Nephron progenitor cell (in vitro differentiated cells): ENCODE data around the gene CCDC60.

ENCODE experiments used
- DNase-seq: peaks from one replicate; pipeline ENCODE4 v3.0.0; 2021
- H3K27ac Mint-ChIP-seq: 2 replicates; pipeline ENCODE4 v1.8.0; 2021; ENCODE audit warnings: mild to moderate bottlenecking, moderate library complexity, mixed read lengths
- H3K27me3 Mint-ChIP-seq: 2 replicates; pipeline ENCODE4 v1.8.0; 2021; ENCODE audit warnings: mild to moderate bottlenecking, low read depth, mixed read lengths; ENCODE audit not compliant: poor library complexity
- H3K36me3 Mint-ChIP-seq: 2 replicates; pipeline ENCODE4 v1.8.0; 2021; ENCODE audit warnings: low read depth, mixed read lengths
- H3K4me1 Mint-ChIP-seq: 2 replicates; pipeline ENCODE4 v1.8.0; 2021; ENCODE audit warnings: mixed read lengths
- H3K4me3 Mint-ChIP-seq: 2 replicates; pipeline ENCODE4 v1.8.0; 2021; ENCODE audit warnings: mild to moderate bottlenecking, moderate library complexity, mixed read lengths
- H3K9me3 Mint-ChIP-seq: 2 replicates; pipeline ENCODE4 v1.8.0; 2021; ENCODE audit warnings: mild to moderate bottlenecking, moderate library complexity, mixed read lengths
- CTCF ChIP-seq: fragments of 200-600 bp; sonication (generic); IDR thresholded peaks from 2 replicates; pipeline ENCODE4 v1.5.0; 2021; ENCODE audit warnings: antibody characterized with exemption

Gene CCDC60

GRCh38 chr12:119565404-119565803, 230.9 kb downstream of the CCDC60 start:
- H3K27ac Mint-ChIP-seq, result no peak overlapping the region
- TF ChIP-seq CTCF, result no peak
- DNase-seq, result no peak
- no peaks in the 10 kb centered on the region for H3K4me1 Mint-ChIP-seq
- H3K27me3 Mint-ChIP-seq, result peaks cover 3% of the 10 kb centered on the region
- no peaks in the 10 kb centered on the region for H3K36me3 Mint-ChIP-seq
- peaks cover under 1% of the 10 kb centered on the region for H3K9me3 Mint-ChIP-seq
- no peak overlapping the region for H3K4me3 Mint-ChIP-seq

GRCh38 chr12:119570771-119571170, 236.2 kb downstream of the CCDC60 start:
- Mint-ChIP-seq H3K4me1 (no peaks in the 10 kb centered on the region), H3K4me3 (no peak overlapping the region), H3K36me3 (no peaks in the 10 kb centered on the region), H3K27me3 (no peaks in the 10 kb centered on the region), H3K9me3 (peaks cover 5% of the 10 kb centered on the region), H3K27ac (no peak overlapping the region)
- no peak for DNase-seq
- no peak for TF ChIP-seq CTCF

GRCh38 chr12:119573086-119573485, 238.6 kb downstream of the CCDC60 start:
- H3K9me3 Mint-ChIP-seq, result peaks cover 5% of the 10 kb centered on the region
- no peak for DNase-seq
- H3K4me1 Mint-ChIP-seq, result no peaks in the 10 kb centered on the region
- no peak for TF ChIP-seq CTCF
- H3K4me3 Mint-ChIP-seq, result no peak overlapping the region
- no peaks in the 10 kb centered on the region for H3K27me3 Mint-ChIP-seq
- H3K36me3 Mint-ChIP-seq, result no peaks in the 10 kb centered on the region
- H3K27ac Mint-ChIP-seq, result no peak overlapping the region

- no peaks in the 10 kb centered on the region for H3K27me3 Mint-ChIP-seq
- peaks cover 5% of the 10 kb centered on the region for H3K9me3 Mint-ChIP-seq
- H3K36me3 Mint-ChIP-seq, result no peaks in the 10 kb centered on the region
- no peak for TF ChIP-seq CTCF
- no peak overlapping the region for H3K4me3 Mint-ChIP-seq
- no peak for DNase-seq
- no peak overlapping the region for H3K27ac Mint-ChIP-seq
- no peaks in the 10 kb centered on the region for H3K4me1 Mint-ChIP-seq
These were observed 239.7 kb downstream of the CCDC60 start for GRCh38 chr12:119574255-119574654.

- H3K4me1 Mint-ChIP-seq, result no peaks in the 10 kb centered on the region
- TF ChIP-seq CTCF, result no peak
- H3K27me3 Mint-ChIP-seq, result no peaks in the 10 kb centered on the region
These were observed 241.7 kb downstream of the CCDC60 start for GRCh38 chr12:119576118-119576810.

GRCh38 chr12:119576915-119577314, 242.4 kb downstream of the CCDC60 start:
- no peaks in the 10 kb centered on the region for H3K4me1 Mint-ChIP-seq
- no peaks in the 10 kb centered on the region for H3K36me3 Mint-ChIP-seq
- H3K27me3 Mint-ChIP-seq, result no peaks in the 10 kb centered on the region
- DNase-seq, result no peak
- H3K9me3 Mint-ChIP-seq, result no peaks in the 10 kb centered on the region
- H3K27ac Mint-ChIP-seq, result no peak overlapping the region
- no peak for TF ChIP-seq CTCF
- H3K4me3 Mint-ChIP-seq, result no peak overlapping the region

More at GRCh38 chr12:119576118-119576810, 241.7 kb downstream of the CCDC60 start:
- DNase-seq, result no peak
- no peak overlapping the region for H3K4me3 Mint-ChIP-seq
- H3K27ac Mint-ChIP-seq, result no peak overlapping the region
- no peaks in the 10 kb centered on the region for H3K9me3 Mint-ChIP-seq
- no peaks in the 10 kb centered on the region for H3K36me3 Mint-ChIP-seq
